Transverse colon (tissue), 3 donors: Measurements from ENCODE around the gene RTTN.

Experiments used
- POLR2A ChIP-seq: fragments of 450-650 bp; IDR thresholded peaks from one replicate; pipeline ENCODE4 v1.6.1; 2016; ENCODE audit warnings: antibody characterized with exemption, mild to moderate bottlenecking, moderate library complexity
- TF ChIP-seq, protein P1 (sequence below), 5 experiments: fragments of 200-600 bp in 3 of 5; fragments of 450-650 bp in 2 of 5; sonication (generic) in 3 of 5; IDR thresholded peaks; 1 replicate in 2 of 5; 2 replicates in 3 of 5; pipeline ENCODE4 v1.5.1; 2016 to 2017; ENCODE audit warnings: antibody characterized with exemption in 5 of 5, inconsistent platforms in 3 of 5, mild to moderate bottlenecking in 2 of 5, moderate library complexity in 1 of 5

DNA sequence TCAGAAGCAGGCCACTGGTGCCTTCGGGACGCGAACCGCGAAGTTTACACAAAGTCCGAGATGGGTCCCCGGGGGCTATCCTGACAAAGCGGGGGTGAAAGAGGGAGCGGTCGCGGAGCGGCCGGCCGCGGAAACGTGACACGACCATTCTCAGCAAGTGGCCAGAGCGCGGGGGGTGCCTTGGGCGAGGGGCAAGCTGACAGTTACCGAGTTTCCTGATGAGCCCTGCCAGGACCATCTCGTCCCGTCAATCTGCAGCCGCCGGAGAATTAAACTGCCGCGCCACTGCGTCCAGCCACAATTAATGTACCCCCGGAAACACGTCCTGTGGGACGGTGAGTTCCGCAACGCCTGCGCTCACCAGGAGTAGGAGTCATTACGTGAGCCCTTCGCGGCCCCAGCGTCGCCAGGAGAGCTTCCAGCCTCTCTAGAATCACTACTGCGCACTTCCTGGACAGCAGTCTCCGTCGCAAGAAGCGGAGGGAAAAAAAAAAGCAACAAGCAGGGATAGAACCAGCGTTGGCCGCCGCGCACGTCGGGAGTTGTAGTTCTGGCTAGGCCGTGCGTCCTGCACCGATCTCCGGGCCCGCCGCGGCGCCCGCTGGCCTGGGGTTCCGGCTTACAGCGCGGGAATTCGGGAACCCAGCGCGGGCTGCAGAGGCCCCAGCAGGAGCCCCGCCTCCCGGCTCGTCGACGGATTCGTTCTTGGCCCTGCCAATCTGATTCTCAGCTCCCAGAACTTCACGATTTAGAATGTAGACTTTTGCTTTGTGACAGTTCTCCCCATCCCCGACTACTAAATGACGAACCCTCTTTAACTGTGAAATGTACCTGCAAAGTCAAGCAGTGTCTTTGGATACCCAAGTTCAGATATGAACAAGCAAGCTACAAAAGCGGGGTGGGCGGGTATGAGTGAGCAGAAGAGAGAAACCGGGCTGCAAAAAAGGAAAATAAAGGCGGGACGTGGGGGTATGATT lies at the start of gene RTTN:
- peak; percentile 32 for TF ChIP-seq POLR2A
- TF ChIP-seq, protein P1, sequence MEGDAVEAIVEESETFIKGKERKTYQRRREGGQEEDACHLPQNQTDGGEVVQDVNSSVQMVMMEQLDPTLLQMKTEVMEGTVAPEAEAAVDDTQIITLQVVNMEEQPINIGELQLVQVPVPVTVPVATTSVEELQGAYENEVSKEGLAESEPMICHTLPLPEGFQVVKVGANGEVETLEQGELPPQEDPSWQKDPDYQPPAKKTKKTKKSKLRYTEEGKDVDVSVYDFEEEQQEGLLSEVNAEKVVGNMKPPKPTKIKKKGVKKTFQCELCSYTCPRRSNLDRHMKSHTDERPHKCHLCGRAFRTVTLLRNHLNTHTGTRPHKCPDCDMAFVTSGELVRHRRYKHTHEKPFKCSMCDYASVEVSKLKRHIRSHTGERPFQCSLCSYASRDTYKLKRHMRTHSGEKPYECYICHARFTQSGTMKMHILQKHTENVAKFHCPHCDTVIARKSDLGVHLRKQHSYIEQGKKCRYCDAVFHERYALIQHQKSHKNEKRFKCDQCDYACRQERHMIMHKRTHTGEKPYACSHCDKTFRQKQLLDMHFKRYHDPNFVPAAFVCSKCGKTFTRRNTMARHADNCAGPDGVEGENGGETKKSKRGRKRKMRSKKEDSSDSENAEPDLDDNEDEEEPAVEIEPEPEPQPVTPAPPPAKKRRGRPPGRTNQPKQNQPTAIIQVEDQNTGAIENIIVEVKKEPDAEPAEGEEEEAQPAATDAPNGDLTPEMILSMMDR (IDR thresholded peaks at IDR 0.05): peak in 1 of 5 experiments; percentile 5
